HL-60/S4 treated with phorbol 12-myristate 13-acetate at 8.2 ng/mL for 4 days and 3 days (cell line): ENCODE results near the gene LYSET.
"Not testable (repeated sequence)": the region's sequence is repeated elsewhere in the genome, so short reads cannot be mapped to it uniquely, and the experiment has no call there.

Source experiments
- in situ Hi-C: fragments of 300-500 bp; cut with MboI; formaldehyde crosslinking; loops from 2 replicates; pipeline ENCODE4 v1.15.0; 2022; ENCODE audit warnings: low sequenced_read_pairs

Gene LYSET

DNA sequence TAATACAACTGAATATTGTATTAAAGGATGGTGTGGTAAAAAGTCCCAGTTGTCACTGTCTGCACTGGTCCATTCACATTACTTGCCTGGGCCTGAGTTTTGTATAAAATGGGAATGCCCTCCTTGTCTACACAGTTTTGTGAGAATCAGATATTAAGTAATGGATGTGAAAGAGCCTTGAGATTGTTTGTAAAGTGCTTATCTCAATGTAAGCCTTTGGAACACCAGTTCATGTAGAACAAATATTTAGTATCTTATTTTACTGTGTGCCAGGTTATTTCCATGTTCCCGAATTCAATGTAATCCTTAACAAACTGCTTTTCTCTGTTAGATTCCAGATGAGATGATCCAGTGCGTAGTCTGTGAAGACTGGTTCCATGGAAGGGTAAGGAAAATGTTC lies 29.5 kb downstream of the LYSET start:
- in situ Hi-C loops = no loop called here

DNA sequence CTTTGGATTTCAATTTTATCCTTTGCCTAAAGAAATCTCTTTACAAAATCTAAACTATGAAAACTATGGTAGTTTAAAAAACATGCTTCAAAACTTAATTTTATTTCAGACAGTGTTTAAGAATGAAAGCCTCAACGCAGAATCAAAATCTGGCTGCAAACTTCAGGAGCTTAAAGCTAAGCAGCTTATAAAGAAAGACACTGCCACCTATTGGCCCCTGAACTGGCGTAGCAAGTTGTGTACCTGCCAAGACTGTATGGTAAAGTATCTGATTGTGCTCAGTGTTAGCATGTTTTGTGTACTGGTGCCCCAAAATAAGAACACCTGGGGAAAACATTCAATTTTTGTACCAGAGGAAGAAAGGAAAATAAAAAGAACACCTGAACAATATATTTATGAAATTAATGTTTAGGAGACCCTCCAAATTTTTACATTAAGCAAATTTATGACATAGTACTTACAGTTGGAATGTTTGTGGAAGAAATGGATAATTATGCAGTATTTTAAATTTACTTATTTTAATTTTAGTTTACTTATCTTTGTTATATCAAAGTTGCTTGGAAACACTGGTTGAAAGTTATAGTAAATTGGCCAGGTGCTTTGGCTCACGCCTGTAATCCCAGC lies 34.1 kb downstream of the LYSET start:
- in situ Hi-C loops = no loop called here

DNA sequence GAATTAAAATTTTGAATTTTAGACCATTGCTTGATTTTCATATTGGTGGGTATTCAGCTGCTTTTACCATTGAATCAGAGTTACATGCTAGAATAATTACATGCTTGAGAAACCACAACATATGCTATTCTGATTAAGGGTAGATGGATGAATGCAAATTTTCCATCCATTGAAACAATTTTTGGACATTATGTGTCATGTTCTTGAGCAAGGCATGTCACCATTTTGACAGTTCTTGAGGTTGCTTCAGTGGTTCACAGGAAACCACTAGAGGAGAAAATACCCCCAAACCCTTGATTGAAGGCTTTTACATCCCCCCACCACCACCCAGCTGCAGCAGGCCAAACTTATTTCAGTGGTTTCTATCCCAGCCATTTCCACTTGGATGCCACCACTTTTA lies 35.4 kb downstream of the LYSET start:
- in situ Hi-C loops = no loop called here

DNA sequence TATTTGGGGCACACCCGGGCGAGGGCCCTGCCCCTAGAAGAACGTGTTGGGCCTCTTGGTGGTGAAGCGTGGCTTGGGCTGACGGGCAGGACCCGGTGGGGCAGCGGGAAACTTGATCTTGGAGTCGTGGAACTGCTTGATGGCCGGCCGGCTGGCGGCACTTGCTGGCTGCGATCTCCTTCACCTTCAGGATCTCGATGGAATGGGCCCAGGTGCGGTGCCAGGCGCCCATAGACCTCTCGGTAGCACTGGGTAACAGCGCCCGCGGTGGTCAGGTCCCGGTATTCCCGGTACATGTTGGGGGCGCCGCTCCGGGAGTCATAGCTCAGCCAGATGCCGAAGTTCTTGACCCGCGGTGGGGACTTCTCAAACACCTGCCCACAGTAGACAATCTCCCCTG lies 38.4 kb downstream of the LYSET start:
- in situ Hi-C loops = no loop called here

DNA sequence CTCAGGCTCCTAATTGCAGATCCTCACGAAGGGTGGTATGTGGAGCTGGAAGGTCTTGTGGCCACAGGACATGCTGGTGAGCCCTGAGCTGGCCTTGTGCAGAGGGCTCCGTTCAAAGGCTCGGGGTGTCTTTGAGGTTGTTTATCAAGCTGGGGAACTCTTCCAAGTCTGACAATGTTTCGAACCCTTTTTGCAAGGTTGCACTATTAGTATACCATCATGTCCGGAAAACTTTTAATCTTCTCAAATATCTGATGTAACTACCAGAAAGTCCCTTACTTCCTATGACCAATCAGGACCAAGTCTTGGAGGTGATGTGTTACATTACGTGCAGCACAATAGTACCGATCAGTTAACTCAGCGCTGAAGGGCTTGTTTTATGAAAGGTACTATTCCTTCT lies 43.4 kb downstream of the LYSET start:
- in situ Hi-C loops = no loop called here

DNA sequence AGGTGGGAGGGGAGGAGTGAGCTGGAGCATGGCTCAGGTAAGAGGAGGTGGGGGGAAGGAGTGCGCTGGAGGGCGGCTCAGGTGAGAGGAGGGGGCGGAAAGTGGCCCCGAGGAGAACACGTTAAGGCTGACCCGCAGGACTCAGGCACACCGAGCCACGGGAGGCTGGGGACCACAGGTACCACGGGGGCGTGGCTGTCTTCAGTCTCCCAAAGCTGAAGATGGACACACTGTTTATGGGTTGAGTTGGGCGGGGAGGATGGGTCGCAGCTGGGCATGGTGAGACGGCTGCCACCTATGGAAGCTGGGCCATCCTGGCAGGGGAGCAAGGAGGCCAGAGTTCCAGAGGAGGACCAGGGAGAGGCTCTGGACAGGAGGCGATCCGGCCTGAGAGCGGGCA lies 45.4 kb downstream of the LYSET start:
- in situ Hi-C loops = no loop called here

DNA sequence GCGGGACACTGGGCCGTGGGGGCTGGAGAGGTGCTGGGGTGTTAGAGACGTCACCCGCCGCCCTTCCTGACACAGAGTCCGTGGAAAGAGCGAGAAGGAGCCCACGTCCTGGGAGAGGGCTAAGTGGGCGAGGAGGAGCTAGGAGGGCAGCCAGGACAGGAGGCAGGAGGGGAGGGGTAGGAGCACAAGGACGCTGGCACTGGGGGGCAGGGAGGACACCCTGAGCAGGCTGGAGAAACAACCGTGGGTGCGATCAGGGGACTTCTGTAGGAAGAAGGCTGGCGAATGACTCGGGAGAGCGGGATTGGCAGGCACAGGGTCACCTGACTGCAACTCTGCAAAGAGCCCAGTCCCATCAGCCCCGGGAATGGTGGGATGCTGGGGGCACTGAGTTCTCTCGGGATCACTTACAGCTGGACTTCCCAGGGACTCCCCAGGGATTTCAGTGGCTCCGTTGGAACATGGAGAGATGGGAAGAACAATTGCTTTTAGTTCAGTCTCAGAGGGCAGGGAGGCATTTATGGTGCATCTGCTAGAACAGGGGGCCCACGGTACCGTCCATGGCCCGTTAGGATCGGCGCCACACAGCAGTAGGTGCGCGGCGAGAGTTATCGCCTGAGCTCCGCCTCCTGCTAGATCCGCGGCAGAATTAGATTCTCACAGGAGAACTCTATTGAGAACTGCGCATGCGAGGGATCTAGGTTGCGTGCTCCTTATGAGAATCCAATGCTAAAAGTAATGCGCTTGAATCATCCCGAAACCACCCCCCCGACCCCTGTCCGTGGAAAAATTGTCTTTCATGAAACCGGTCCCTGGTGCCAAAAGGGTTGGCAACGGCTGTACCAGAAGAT lies 46.2 kb downstream of the LYSET start:
- in situ Hi-C loops = no loop called here

DNA sequence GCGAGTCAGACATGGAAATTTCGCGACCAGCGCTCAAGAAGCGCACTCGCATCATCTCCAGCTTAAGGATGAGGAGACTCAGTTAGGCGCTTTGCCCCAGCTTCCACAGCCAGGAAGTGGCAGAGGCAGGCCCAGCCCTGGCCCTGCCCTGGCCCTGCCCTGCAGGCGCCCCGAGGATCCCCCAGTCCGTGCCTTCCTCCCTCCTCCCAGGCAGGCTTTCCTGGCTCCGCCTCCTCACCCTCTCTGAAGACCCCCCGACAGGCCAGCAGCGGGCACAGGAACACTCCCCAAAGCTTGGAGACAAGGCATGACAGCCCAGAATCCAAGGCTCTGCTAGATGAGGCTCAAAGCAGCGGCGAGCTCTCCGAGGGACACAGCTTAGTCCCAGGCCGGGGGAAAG lies 47.0 kb downstream of the LYSET start:
- in situ Hi-C loops = no loop called here

DNA sequence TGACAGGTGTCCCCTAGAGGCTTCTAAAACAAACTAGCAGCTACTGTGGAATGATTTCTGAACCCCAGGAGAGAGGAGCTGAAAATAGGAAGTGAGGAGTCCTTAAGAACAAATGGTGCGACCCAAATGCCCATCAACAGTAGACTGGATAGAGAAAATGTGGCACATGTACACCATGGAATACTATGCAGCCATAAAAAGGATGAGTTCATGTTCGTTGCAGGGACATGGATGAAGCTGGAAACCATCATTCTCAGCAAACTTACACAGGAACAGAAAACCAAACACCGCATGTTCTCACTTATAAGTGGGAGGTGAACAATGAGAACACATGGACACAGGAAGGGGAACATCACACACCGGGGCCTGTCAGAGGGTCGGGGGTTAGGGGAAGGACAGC lies 48.0 kb downstream of the LYSET start:
- in situ Hi-C loops = not testable (repeated sequence)

DNA sequence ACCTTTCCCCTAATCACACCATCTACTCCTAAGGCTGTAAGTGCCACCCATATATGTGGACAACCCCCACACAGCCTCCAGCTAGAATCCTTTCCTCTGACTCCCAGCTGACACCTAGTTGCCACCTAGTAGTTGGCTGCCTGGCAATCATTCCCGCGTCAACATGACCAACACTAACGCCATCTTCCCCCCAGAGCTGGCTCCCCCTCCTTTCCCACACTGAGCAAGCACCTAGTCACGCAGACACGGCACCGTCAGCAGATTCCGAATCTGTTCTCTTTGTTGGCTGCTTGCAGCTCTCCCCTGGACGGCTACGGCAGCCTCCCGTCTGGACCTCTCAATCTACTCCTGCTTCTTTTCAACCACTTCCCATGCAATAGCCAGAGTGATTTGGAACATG lies 49.7 kb downstream of the LYSET start:
- in situ Hi-C loops = no loop called here
